Prostate gland (tissue), 2 donors: ENCODE results near the gene MYADML2. TPM values are rescaled to one million over a fixed set of nuclear protein-coding genes. Genes with fewer than 3 reads are reported as not detected.

ENCODE experiments used
- DNase-seq: peaks from one replicate; pipeline ENCODE4 v3.0.0-alpha.2; 2019; ENCODE audit warnings: low spot score
- H3K27ac ChIP-seq, 2 donors: fragments of 200-600 bp; sonication (generic); 2 replicates each; pipeline ENCODE4 v1.5.1; 2017 to 2019
- H3K27me3 ChIP-seq: fragments of 200-600 bp; sonication (generic); replicated peaks from 2 replicates; pipeline ENCODE4 v1.5.1; 2019; ENCODE audit not compliant: insufficient read depth
- H3K36me3 ChIP-seq, 2 donors: fragments of 200-600 bp; sonication (generic); 1 replicate in 1 of 2; 2 replicates in 1 of 2; pipeline versions ENCODE4 v1.5.1 to v1.8.1; 2017 to 2019
- H3K4me1 ChIP-seq: fragments of 200-600 bp; sonication (generic); replicated peaks from 2 replicates; pipeline ENCODE4 v1.5.1; 2019
- H3K4me3 ChIP-seq, 2 donors: fragments of 200-600 bp; sonication (generic); 2 replicates each; pipeline ENCODE4 v1.5.1; 2017 to 2019
- H3K9me3 ChIP-seq: fragments of 200-600 bp; sonication (generic); 2 replicates; pipeline ENCODE4 v1.5.1; 2017
- CTCF ChIP-seq, 4 experiments: fragments of 200-600 bp in 2 of 4; fragments of 450-650 bp in 2 of 4; sonication (generic) in 2 of 4; IDR thresholded peaks; 1 replicate in 3 of 4; 2 replicates in 1 of 4; pipeline ENCODE4 v1.5.1; 2016 to 2019; ENCODE audit warnings: antibody characterized with exemption in 4 of 4, mild to moderate bottlenecking in 2 of 4, moderate library complexity in 2 of 4
- POLR2A ChIP-seq: fragments of 450-650 bp; IDR thresholded peaks from one replicate; pipeline ENCODE4 v1.6.1; 2016; ENCODE audit warnings: antibody characterized with exemption, mild to moderate bottlenecking
- POLR2AphosphoS5 ChIP-seq: sonication (generic); formaldehyde crosslinking; IDR thresholded peaks from one replicate; pipeline ENCODE4 v1.6.1; 2017; ENCODE audit warnings: antibody characterized with exemption
- WGBS: methylation state at CpG from one replicate; pipeline ENCODE4 v1.1.5; 2018; 5-methylcytosine and 5-hydroxymethylcytosine counted together
- intact Hi-C: fragments of 100-400 bp; cut with DNase I; formaldehyde crosslinking; loops from one replicate; pipeline ENCODE4 v1.14.2; 2022
- total RNA-seq, 2 donors: library from RNA; depleted of rRNA; stranded (reverse); fragments of >200 nt; gene quantifications; one replicate each; pipeline ENCODE4 v1.1.0, GENCODE V29; 2016

Gene MYADML2
- total RNA-seq, 2 donors from 2014 or later, result 0.14 TPM; not detected in 1

GRCh38 chr17:81952792-81953228, 5.8 kb upstream of the MYADML2 start:
- 68% methylated on average over 13 of the region's 16 CpGs for WGBS
- no peaks in the 10 kb centered on the region for H3K4me1 ChIP-seq
- H3K27ac ChIP-seq, result no peak overlapping the region
- H3K36me3 ChIP-seq, result no peaks in the 10 kb centered on the region
- intact Hi-C loops, result no loop called here
- H3K4me3 ChIP-seq, result no peak overlapping the region
- TF ChIP-seq POLR2A (no peak), POLR2AphosphoS5 (no peak), CTCF (IDR thresholded peaks at IDR 0.05) (no peak)
- H3K27me3 ChIP-seq, result peaks cover 2% of the 10 kb centered on the region
- no peaks in the 10 kb centered on the region for H3K9me3 ChIP-seq
- no peak for DNase-seq

GRCh38 chr17:81951785-81952684, 5.0 kb upstream of the MYADML2 start:
- H3K9me3 ChIP-seq, result no peaks in the 10 kb centered on the region
- peaks cover 2% of the 10 kb centered on the region for H3K27me3 ChIP-seq
- H3K27ac ChIP-seq, result no peak overlapping the region
- intact Hi-C loops, result no loop called here
- TF ChIP-seq CTCF (IDR thresholded peaks at IDR 0.05), result no peak
- TF ChIP-seq POLR2AphosphoS5, result no peak
- TF ChIP-seq POLR2A, result no peak
- H3K4me3 ChIP-seq, result no peak overlapping the region
- 49% methylated on average over 13 of the region's 13 CpGs for WGBS
- H3K36me3 ChIP-seq, result no peaks in the 10 kb centered on the region
- H3K4me1 ChIP-seq, result no peaks in the 10 kb centered on the region
- DNase-seq, result no peak

GRCh38 chr17:81950501-81950900, 3.5 kb upstream of the MYADML2 start:
- Histone ChIP-seq H3K27me3 (no peaks in the 10 kb centered on the region), H3K9me3 (no peaks in the 10 kb centered on the region), H3K4me3 (no peak overlapping the region), H3K4me1 (no peaks in the 10 kb centered on the region), H3K36me3 (no peaks in the 10 kb centered on the region), H3K27ac (no peak overlapping the region)
- 75% methylated on average over 15 of the region's 15 CpGs for WGBS
- TF ChIP-seq POLR2AphosphoS5, result no peak
- TF ChIP-seq POLR2A, result no peak
- no peak for TF ChIP-seq CTCF (IDR thresholded peaks at IDR 0.05)
- no peak for DNase-seq
- intact Hi-C loops, result no loop called here

- no peaks in the 10 kb centered on the region for H3K36me3 ChIP-seq
- no peak overlapping the region for H3K4me3 ChIP-seq
- intact Hi-C loops, result no loop called here
- H3K4me1 ChIP-seq, result no peaks in the 10 kb centered on the region
- H3K27me3 ChIP-seq, result no peaks in the 10 kb centered on the region
- WGBS, result 83% methylated on average over 16 of the region's 17 CpGs
- TF ChIP-seq POLR2AphosphoS5 (no peak), CTCF (IDR thresholded peaks at IDR 0.05) (no peak), POLR2A (no peak)
- no peaks in the 10 kb centered on the region for H3K9me3 ChIP-seq
- no peak overlapping the region for H3K27ac ChIP-seq
- no peak for DNase-seq
These were observed 1.8 kb upstream of the MYADML2 start for GRCh38 chr17:81948635-81949378.
